HEK293 (cell line): Measurements from ENCODE around the gene CD1C.

Source experiments
- YY1 ChIP-seq: fragments of 450-650 bp; formaldehyde crosslinking; IDR thresholded peaks from 2 replicates; pipeline ENCODE4 v1.5.1; 2018; ENCODE audit warnings: missing biosample characterization, missing genetic modification characterization
- ZBTB26 ChIP-seq: fragments of 450-650 bp; formaldehyde crosslinking; optimal IDR thresholded peaks from 2 replicates; pipeline ENCODE3; 2016; ENCODE audit warnings: missing biosample characterization, mild to moderate bottlenecking, missing genetic modification characterization
- ZBTB8A ChIP-seq: fragments of 450-650 bp; formaldehyde crosslinking; IDR thresholded peaks from 2 replicates; pipeline ENCODE4 v1.5.1; 2016; ENCODE audit warnings: missing biosample characterization, missing genetic modification characterization
- ZNF23 ChIP-seq: fragments of 450-650 bp; formaldehyde crosslinking; IDR thresholded peaks from 2 replicates; pipeline ENCODE4 v1.5.1; 2016; ENCODE audit warnings: missing biosample characterization, missing genetic modification characterization, borderline replicate concordance
- ZNF266 ChIP-seq: fragments of 450-650 bp; formaldehyde crosslinking; IDR thresholded peaks from 2 replicates; pipeline ENCODE4 v1.5.1; 2016; ENCODE audit warnings: missing biosample characterization, missing genetic modification characterization, low read depth
- ZNF274 ChIP-seq, 2 experiments: fragments of 200-500 bp in 1 of 2; fragments of 450-650 bp in 1 of 2; sonication (Bioruptor generic) in 1 of 2; formaldehyde crosslinking in 1 of 2; IDR thresholded peaks; 2 replicates each; pipeline versions ENCODE4 v1.5.1 to v1.6.1; 2014 to 2016; ENCODE audit warnings: borderline replicate concordance in 1 of 2, inconsistent platforms in 1 of 2, low read length in 1 of 2, missing biosample characterization in 1 of 2, missing genetic modification characterization in 1 of 2
- ZNF366 ChIP-seq: fragments of 450-650 bp; formaldehyde crosslinking; conservative IDR thresholded peaks from 2 replicates; pipeline ENCODE4 v1.5.1; 2016; ENCODE audit warnings: missing biosample characterization, missing genetic modification characterization
- ZNF391 ChIP-seq: fragments of 450-650 bp; formaldehyde crosslinking; IDR thresholded peaks from 2 replicates; pipeline ENCODE4 v1.5.1; 2016; ENCODE audit warnings: low read depth, missing biosample characterization, missing genetic modification characterization, borderline replicate concordance
- ZNF777 ChIP-seq: fragments of 450-650 bp; formaldehyde crosslinking; IDR thresholded peaks from 2 replicates; pipeline ENCODE4 v1.5.1; 2017; ENCODE audit warnings: missing biosample characterization, missing genetic modification characterization, borderline replicate concordance
- ZSCAN23 ChIP-seq: fragments of 450-650 bp; formaldehyde crosslinking; IDR thresholded peaks from 2 replicates; pipeline ENCODE4 v1.5.1; 2016; ENCODE audit warnings: missing biosample characterization, missing genetic modification characterization
- TF ChIP-seq, protein P1 (sequence below): fragments of 450-650 bp; formaldehyde crosslinking; IDR thresholded peaks from 2 replicates; pipeline ENCODE4 v1.5.1; 2016; ENCODE audit warnings: missing biosample characterization, missing genetic modification characterization
- TF ChIP-seq, protein P2 (sequence below): fragments of 450-650 bp; formaldehyde crosslinking; IDR thresholded peaks from 2 replicates; pipeline ENCODE4 v1.5.1; 2016; ENCODE audit warnings: missing biosample characterization, missing genetic modification characterization

DNA sequence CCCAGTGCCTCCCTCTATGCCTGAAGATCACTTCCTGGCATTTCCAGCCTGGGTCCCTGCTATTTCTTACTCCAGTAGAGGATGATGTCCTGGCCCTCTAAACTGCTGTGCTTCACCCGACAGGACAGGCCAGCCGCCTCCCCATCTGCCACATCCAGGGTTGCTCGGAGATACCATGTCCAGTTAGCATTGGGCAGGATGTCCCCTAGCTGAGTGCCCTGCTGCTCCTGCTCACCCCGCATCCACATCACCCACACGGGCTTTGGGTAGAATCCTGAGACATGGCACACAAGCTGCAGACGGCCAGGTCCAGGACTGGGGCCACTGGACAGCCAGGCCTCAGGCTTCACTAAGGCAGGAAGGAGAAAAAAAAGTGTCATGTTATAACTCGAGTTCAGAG, 39.6 kb downstream of the CD1C start:
- no peak for TF ChIP-seq ZBTB8A (tag by site-specific recombination)
- TF ChIP-seq ZNF274 (IDR thresholded peaks at IDR 0.05; ENCODE audit: low read length): no peak
- no peak for TF ChIP-seq ZNF274 (tag by site-specific recombination; IDR thresholded peaks at IDR 0.05; ENCODE audit: borderline replicate concordance)
- TF ChIP-seq ZNF23 (tag by site-specific recombination): no peak
- TF ChIP-seq, protein P1, sequence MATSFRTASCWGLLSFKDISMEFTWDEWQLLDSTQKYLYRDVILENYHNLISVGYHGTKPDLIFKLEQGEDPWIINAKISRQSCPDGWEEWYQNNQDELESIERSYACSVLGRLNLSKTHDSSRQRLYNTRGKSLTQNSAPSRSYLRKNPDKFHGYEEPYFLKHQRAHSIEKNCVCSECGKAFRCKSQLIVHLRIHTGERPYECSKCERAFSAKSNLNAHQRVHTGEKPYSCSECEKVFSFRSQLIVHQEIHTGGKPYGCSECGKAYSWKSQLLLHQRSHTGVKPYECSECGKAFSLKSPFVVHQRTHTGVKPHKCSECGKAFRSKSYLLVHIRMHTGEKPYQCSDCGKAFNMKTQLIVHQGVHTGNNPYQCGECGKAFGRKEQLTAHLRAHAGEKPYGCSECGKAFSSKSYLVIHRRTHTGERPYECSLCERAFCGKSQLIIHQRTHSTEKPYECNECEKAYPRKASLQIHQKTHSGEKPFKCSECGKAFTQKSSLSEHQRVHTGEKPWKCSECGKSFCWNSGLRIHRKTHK (tag by site-specific recombination): no peak
- no peak for TF ChIP-seq YY1 (tag by site-specific recombination)
- TF ChIP-seq ZNF391: no peak
- no peak for TF ChIP-seq ZNF366 (tag by site-specific recombination)
- no peak for TF ChIP-seq ZBTB26 (tag by site-specific recombination)
- TF ChIP-seq, protein P2, sequence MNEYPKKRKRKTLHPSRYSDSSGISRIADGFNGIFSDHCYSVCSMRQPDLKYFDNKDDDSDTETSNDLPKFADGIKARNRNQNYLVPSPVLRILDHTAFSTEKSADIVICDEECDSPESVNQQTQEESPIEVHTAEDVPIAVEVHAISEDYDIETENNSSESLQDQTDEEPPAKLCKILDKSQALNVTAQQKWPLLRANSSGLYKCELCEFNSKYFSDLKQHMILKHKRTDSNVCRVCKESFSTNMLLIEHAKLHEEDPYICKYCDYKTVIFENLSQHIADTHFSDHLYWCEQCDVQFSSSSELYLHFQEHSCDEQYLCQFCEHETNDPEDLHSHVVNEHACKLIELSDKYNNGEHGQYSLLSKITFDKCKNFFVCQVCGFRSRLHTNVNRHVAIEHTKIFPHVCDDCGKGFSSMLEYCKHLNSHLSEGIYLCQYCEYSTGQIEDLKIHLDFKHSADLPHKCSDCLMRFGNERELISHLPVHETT (tag by site-specific recombination): no peak
- TF ChIP-seq ZNF777 (tag by site-specific recombination): no peak
- TF ChIP-seq ZSCAN23 (tag by site-specific recombination): no peak
- no peak for TF ChIP-seq ZNF266 (tag by site-specific recombination)
